ENCODE data around the gene CASP8.

- TF ChIP-seq CTCF (IDR thresholded peaks at IDR 0.05), result no peak
- TF ChIP-seq EZH2 (IDR thresholded peaks at IDR 0.05), result no peak
Measured at GRCh38 chr2:201223089-201224073, 37.0 kb upstream of the CASP8 start.
